Prostate gland (tissue), 2 donors: Measurements from ENCODE around the gene CASQ2.

ENCODE experiments used
- POLR2A ChIP-seq: fragments of 450-650 bp; IDR thresholded peaks from one replicate; pipeline ENCODE4 v1.6.1; 2016; ENCODE audit warnings: antibody characterized with exemption, mild to moderate bottlenecking
- POLR2AphosphoS5 ChIP-seq: sonication (generic); formaldehyde crosslinking; IDR thresholded peaks from one replicate; pipeline ENCODE4 v1.6.1; 2017; ENCODE audit warnings: antibody characterized with exemption
- TF ChIP-seq, protein P1 (sequence below), 4 experiments: fragments of 200-600 bp in 2 of 4; fragments of 450-650 bp in 2 of 4; sonication (generic) in 2 of 4; IDR thresholded peaks; 1 replicate in 3 of 4; 2 replicates in 1 of 4; pipeline ENCODE4 v1.5.1; 2016 to 2019; ENCODE audit warnings: antibody characterized with exemption in 4 of 4, mild to moderate bottlenecking in 2 of 4, moderate library complexity in 2 of 4

- TF ChIP-seq, protein P1, sequence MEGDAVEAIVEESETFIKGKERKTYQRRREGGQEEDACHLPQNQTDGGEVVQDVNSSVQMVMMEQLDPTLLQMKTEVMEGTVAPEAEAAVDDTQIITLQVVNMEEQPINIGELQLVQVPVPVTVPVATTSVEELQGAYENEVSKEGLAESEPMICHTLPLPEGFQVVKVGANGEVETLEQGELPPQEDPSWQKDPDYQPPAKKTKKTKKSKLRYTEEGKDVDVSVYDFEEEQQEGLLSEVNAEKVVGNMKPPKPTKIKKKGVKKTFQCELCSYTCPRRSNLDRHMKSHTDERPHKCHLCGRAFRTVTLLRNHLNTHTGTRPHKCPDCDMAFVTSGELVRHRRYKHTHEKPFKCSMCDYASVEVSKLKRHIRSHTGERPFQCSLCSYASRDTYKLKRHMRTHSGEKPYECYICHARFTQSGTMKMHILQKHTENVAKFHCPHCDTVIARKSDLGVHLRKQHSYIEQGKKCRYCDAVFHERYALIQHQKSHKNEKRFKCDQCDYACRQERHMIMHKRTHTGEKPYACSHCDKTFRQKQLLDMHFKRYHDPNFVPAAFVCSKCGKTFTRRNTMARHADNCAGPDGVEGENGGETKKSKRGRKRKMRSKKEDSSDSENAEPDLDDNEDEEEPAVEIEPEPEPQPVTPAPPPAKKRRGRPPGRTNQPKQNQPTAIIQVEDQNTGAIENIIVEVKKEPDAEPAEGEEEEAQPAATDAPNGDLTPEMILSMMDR (IDR thresholded peaks at IDR 0.05), result no peak
- TF ChIP-seq POLR2A (no peak), POLR2AphosphoS5 (no peak)
Measured at GRCh38 chr1:115797486-115797885, 29.0 kb upstream of the CASQ2 start.
